Posterior cingulate gyrus (tissue), 11 donors: ENCODE results near the gene VPS37C.

Source experiments
- DNase-seq, 10 donors: peaks; one replicate each; pipeline versions ENCODE4 v3.0.0 to v3.0.0-alpha.2; 2020 to 2021; ENCODE audit warnings: mixed read lengths in 3 of 10
- intact Hi-C: fragments of 100-400 bp; cut with DNase I; formaldehyde crosslinking; loops from one replicate; pipeline ENCODE4 v1.15.1; 2023

Gene VPS37C

GRCh38 chr11:61158691-61159381, 2.4 kb downstream of the VPS37C start:
- intact Hi-C loops, result no loop called here
- DNase-seq, result no peak

GRCh38 chr11:61157743-61158142, 3.5 kb downstream of the VPS37C start:
- intact Hi-C loops, result no loop called here
- no peak for DNase-seq

DNA sequence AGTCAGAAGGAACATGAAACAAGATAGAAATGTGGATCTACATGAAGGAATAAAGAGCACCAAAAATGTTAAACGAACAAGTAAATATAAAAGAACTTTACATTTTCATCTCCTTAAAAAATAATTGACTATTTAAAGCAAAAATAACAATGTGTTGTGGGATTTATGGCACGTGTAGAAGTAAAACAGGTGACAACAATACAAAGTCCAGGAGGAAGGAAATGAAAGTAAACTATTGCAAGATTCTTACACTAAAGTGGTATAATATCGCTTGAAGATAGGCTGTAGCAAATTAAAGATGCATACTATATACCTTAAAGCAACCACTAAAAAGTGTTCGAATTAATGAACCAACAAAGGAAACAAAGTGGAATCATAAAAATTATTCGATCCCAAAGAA, 5.5 kb downstream of the VPS37C start:
- intact Hi-C loops, result no loop called here
- no peak for DNase-seq

GRCh38 chr11:61155312-61155711, 5.9 kb downstream of the VPS37C start:
- no peak for DNase-seq
- intact Hi-C loops, result no loop called here

DNA sequence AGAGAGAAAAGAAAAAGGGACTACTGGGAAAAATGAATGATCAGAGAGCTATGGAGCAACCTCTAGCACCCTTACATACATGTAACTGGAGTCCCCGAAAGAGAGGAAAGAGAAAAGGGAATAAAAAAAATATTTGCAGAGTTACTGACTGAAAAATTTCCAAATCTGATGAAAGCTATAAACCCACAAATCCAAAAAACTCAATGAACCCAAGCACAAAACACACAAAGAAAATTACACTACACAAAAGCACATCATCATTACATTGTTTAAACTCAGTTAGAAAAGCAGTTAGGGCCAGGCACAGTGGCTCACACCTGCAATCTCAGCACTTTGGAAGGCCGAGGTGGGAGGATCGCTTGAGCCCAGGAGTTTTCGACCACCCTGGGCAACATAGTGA, 6.7 kb downstream of the VPS37C start:
- intact Hi-C loops, result no loop called here
- no peak for DNase-seq

DNA sequence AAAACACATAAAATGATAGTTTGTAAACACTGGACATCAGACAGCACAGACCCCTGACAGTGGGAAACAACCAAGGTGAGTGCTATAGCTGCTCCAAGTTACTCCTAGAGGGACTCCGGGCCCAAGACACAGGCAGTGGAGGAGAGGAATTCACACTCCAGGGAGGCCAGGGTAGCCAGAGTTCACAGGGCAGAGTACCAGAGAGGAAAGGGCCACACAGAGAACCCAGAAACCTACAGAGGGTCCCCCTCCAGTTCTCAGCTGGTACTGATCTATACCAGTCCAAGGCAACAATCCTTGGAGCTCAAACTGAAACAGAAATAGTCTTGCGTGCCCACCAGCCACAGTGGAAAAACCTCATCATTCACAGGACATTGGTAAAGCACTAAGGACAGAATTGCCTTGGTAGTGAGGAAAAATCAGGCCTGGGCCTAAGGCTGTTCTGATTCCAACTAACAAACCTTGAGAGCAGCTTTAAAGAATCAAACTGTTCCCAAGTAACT, 7.6 kb downstream of the VPS37C start:
- DNase-seq, result no peak
- intact Hi-C loops, result no loop called here

GRCh38 chr11:61152816-61153592, 8.2 kb downstream of the VPS37C start:
- intact Hi-C loops, result no loop called here
- DNase-seq, result no peak

- intact Hi-C loops, result no loop called here
- DNase-seq, result no peak
Observed at GRCh38 chr11:61151545-61152252, 9.5 kb downstream of the VPS37C start.

- no peak for DNase-seq
- intact Hi-C loops, result no loop called here
Observed at GRCh38 chr11:61150706-61151544, 10.3 kb downstream of the VPS37C start.

DNA sequence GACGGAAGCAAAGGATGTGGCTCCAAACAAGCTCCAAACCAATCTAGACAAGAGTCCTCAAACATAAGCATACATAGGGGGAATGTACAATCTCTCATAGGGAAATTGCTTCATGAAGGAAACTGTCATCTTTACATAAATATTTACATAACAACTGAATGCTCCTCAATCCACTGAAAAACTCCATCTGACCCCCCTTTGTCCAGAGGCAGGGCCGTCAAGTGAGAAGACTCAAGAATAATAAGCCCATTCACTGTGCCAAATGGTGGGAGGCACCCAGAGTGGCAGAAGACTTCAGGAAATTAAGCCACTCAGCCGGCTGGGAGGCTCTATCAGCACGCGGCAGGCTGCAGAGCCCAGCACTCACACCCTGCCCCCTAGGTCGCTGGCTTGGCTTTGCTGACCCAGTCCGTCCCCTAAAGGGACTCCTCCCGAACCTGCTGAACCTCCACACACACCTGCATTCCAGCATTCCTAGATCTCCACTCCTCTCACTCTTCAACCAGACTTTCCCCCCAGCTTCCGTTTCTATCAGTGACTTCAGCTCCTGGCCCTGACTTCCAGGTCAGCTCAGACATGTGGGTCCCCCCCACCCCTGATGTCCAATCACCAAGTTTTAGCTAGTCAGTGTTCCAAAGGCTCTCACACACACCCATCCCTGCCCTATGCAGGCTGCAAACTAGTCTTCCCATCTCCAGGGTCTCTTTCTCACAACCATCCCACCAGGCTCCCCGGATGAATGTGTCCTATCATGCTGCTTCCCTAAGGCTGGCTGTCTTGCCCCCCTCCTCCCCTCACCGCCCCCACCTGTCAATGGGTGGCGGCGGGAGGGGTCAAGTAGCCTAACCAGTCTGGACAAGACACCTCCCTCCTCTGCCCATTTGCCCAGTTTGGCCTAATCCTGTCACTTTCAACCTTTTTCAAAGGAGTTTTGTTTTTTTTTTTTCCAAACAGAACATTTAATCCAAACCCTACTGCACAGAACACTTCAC, 11.3 kb downstream of the VPS37C start:
- intact Hi-C loops, result no loop called here
- DNase-seq, result peak in 1 of 10 donors; percentile 75

DNA sequence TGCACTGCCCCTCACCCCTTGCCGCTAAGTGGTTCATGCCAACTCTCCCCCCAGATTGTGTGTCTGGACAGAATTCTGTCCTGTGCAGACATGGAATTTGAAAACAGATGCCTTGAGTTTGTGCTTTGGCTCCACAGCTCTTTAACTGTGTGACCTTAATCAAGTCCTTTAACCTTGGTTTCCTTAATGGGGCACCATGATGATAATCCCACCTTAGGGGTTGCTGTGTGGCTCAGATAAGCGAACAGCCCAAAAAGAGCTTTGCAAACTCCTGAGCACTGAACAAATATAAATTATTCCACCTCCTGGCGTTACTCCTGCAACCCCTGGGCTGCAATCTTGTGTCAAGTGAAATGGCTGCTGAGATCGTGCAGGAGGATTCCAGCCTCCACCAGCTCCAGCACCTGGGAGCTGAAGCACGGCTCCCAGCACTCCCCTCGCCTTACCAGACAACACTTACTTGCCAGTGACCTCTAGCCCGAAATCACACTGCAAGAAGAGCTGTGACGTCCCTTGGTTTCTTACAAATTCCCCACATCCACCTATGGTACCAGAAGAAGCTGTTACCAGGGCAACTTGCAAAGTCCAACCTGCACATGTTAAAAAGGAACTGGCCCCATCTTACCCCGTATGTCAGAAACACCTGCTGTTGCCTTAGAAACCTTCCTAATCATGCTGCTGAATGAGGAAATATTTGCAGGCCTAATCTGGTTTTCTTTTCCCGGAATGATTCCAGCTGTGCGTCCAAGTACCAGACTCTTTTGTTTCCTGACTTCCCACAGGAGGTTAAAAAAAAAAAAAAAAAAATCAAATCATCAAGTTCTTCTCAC, 13.2 kb downstream of the VPS37C start:
- intact Hi-C loops, result no loop called here
- peak in 1 of 10 donors; percentile 45 for DNase-seq

DNA sequence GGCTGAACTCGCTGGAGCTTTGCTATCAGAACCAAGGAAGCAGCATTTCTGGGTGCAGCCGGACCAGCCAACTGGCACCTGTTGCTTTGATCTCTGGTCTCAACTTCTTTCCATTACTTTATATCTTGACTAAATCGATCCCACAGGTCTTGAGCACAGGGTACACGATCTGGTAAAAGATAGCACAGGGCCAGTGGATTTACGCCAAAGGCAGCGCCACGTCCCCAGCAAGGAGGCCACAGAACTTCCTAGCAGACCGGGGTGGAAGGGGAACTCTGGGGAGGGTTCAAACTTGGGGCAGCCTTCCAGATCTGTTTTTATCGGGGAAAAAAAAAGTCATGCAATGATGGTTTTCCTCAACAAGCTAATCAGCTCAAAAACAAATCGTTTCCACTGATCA, 14.0 kb downstream of the VPS37C start:
- DNase-seq, result peak in 2 of 10 donors; percentile 27 to 52
- intact Hi-C loops, result no loop called here

GRCh38 chr11:61146416-61146815, 14.8 kb downstream of the VPS37C start:
- intact Hi-C loops, result no loop called here
- peak in 2 of 10 donors; percentile 11 to 80 for DNase-seq

- intact Hi-C loops, result no loop called here
- peak in 1 of 10 donors; percentile 28 for DNase-seq
Observed at GRCh38 chr11:61145228-61146005, 15.8 kb downstream of the VPS37C start.

DNA sequence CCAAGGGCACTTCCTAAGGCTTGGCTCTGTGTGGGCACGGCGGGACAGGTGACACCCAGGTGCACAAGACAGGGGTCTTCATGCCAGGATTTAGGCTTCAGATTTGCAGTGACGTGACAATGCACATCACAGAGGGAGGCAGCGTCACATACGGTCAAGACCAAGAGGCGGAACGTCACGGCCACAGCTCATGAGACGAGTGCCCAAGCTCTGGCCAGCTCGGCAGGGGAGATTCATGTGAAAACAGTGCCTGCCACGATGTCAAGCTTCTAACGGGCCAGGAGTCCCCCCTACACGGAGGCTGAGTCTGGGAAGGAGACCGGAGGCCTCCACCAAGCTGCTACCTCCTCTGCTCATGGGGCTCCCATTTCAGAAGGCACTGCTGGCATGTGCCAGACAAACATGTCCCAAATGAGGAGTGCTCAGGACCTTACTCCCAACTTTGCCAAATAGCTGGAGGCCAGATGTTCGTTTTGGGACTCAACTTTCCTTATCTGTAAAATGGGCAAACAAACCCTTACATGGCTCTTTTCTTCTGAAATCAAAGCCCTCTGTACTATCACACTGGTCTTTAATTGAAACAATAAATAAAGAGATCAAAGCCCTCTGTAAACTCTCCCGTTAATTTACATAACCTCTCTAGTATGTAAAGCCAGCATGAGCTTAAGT, 16.6 kb downstream of the VPS37C start:
- intact Hi-C loops, result no loop called here
- DNase-seq, result peak in 2 of 10 donors; percentile 12 to 57

GRCh38 chr11:61142424-61142823, 18.8 kb downstream of the VPS37C start:
- DNase-seq, result no peak
- intact Hi-C loops, result no loop called here

DNA sequence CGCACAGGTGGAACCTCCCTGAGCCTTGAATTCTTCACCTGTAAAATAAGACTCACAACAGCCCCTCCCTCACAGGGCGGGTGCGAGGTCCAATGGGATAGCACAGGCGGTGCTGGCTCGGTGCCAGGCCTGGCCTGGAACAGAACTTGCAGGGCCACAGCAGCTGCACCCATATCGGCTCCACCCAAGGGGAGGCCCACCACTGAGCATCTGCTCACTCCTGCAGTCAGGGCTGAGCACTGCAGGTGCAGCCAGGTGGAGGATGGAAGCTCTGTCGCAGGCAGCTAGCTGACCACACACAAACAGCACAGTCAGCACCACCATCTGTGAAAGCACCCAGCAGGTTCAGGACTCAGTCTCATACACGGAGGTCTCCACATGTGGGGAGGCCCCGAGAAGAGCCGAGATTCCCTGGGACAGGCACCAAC, 19.6 kb downstream of the VPS37C start:
- intact Hi-C loops, result no loop called here
- DNase-seq, result peak in 2 of 10 donors; percentile 72 to 77
